K562 (cell line): Measurements from ENCODE around the gene S100A4. TPM values are rescaled to one million over a fixed set of nuclear protein-coding genes. Genes with fewer than 3 reads are reported as not detected.

Experiments used
- ETV5 ChIP-seq: sonication (generic); formaldehyde crosslinking; IDR thresholded peaks from 2 replicates; pipeline ENCODE4 v1.4.0; 2020; ENCODE audit warnings: low read depth, mild to moderate bottlenecking, missing genetic modification reagents
- IRF9 ChIP-seq: fragments of 450-650 bp; IDR thresholded peaks from 2 replicates; pipeline ENCODE4 v1.6.1; 2016; ENCODE audit warnings: missing biosample characterization, missing genetic modification characterization
- NR2F6 ChIP-seq: fragments of 450-650 bp; formaldehyde crosslinking; IDR thresholded peaks from 2 replicates; pipeline ENCODE4 v1.4.0; 2020; ENCODE audit warnings: mild to moderate bottlenecking
- polyA plus RNA-seq, 8 experiments: library from polyadenylated mRNA; depleted of rRNA in 4 of 8; stranded (reverse) in 5 of 8; unstranded in 3 of 8; fragments of >200 nt; fragmentation: Nextera tagmentation in 2 of 8; fragmentation: Illumina TruSeq in 1 of 8; extraction: Ambion mirVana in 2 of 8; extraction: Trizol in 1 of 8; gene quantifications; 2 replicates each; pipeline versions ENCODE4 v1.2.1 to v1.2.3, GENCODE V29; 2011 to 2014; ENCODE audit warnings: inconsistent platforms in 1 of 8, missing spikeins in 1 of 8
- total RNA-seq, 7 experiments: library from RNA; depleted of rRNA in 6 of 7; stranded (reverse); fragments of >200 nt in 6 of 7; fragmentation: Illumina TruSeq in 2 of 7; extraction: Trizol in 2 of 7; gene quantifications; 2 replicates each; pipeline versions ENCODE4 v1.2.1 to v1.2.3, GENCODE V29; 2011 to 2021; ENCODE audit warnings: low replicate concordance in 1 of 7
- TF ChIP-seq, protein P1 (sequence below): fragments of 250-450 bp; sonication (Bioruptor Pico); IDR thresholded peaks from 2 replicates; pipeline ENCODE4 v1.4.0; 2020

The S100A4 gene
- total and polyA plus RNA-seq, 9 of the 15 experiments (the other 6 are each of a cell fraction or from before 2014, with no cell fraction given) = 3.7 to 20.1 (median 11.2) TPM

DNA sequence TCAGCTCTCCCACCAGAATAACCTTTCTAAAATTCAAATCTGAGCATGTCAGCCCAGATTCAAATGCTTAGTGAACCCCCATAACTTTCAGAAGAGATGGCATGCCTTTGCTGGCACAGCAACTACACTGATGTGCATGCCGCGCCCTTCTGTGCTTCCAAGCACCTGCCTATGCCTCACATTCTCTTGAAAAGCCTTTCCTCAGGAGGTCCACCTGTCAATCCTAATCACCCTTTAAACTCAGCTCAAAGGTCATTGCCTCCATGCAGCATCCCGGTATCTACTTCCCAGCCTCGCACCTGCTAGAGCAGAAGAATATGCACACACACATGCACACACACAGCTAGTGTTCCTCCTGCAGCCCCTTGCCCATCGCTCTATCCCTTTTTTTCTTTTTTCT, 25.3 kb upstream of the S100A4 start (continued):
- TF ChIP-seq, protein P1, sequence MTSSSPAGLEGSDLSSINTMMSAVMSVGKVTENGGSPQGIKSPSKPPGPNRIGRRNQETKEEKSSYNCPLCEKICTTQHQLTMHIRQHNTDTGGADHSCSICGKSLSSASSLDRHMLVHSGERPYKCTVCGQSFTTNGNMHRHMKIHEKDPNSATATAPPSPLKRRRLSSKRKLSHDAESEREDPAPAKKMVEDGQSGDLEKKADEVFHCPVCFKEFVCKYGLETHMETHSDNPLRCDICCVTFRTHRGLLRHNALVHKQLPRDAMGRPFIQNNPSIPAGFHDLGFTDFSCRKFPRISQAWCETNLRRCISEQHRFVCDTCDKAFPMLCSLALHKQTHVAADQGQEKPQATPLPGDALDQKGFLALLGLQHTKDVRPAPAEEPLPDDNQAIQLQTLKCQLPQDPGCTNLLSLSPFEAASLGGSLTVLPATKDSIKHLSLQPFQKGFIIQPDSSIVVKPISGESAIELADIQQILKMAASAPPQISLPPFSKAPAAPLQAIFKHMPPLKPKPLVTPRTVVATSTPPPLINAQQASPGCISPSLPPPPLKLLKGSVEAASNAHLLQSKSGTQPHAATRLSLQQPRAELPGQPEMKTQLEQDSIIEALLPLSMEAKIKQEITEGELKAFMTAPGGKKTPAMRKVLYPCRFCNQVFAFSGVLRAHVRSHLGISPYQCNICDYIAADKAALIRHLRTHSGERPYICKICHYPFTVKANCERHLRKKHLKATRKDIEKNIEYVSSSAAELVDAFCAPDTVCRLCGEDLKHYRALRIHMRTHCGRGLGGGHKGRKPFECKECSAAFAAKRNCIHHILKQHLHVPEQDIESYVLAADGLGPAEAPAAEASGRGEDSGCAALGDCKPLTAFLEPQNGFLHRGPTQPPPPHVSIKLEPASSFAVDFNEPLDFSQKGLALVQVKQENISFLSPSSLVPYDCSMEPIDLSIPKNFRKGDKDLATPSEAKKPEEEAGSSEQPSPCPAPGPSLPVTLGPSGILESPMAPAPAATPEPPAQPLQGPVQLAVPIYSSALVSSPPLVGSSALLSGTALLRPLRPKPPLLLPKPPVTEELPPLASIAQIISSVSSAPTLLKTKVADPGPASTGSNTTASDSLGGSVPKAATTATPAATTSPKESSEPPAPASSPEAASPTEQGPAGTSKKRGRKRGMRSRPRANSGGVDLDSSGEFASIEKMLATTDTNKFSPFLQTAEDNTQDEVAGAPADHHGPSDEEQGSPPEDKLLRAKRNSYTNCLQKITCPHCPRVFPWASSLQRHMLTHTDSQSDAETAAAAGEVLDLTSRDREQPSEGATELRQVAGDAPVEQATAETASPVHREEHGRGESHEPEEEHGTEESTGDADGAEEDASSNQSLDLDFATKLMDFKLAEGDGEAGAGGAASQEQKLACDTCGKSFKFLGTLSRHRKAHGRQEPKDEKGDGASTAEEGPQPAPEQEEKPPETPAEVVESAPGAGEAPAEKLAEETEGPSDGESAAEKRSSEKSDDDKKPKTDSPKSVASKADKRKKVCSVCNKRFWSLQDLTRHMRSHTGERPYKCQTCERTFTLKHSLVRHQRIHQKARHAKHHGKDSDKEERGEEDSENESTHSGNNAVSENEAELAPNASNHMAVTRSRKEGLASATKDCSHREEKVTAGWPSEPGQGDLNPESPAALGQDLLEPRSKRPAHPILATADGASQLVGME (CRISPR knock-in tag) = no peak
- no peak for TF ChIP-seq NR2F6
- no peak for TF ChIP-seq IRF9
- TF ChIP-seq ETV5 (CRISPR knock-in tag) = no peak
